Stimulated activated naive CD4-positive, alpha-beta T cell (primary cell): ENCODE data around the gene RPRD1B.
A peak's percentile ranks its signal among the peaks of the same experiment; 100 is the strongest.

ENCODE experiments used
- DNase-seq, 6 experiments: peaks; one replicate each; lab custom pipeline; 2025; lab: John Stamatoyannopoulos, UW

RPRD1B gene

GRCh38 chr20:38036366-38036765, 2.8 kb downstream of the RPRD1B start:
- DNase-seq, result no peak

- no peak for DNase-seq
Observed at GRCh38 chr20:38040276-38040675, 6.7 kb downstream of the RPRD1B start.

GRCh38 chr20:38043512-38044300, 10.2 kb downstream of the RPRD1B start:
- no peak for DNase-seq

GRCh38 chr20:38044685-38045084, 11.1 kb downstream of the RPRD1B start:
- no peak for DNase-seq

GRCh38 chr20:38046572-38046971, 13.0 kb downstream of the RPRD1B start:
- DNase-seq, result no peak

GRCh38 chr20:38049800-38050199, 16.3 kb downstream of the RPRD1B start:
- no peak for DNase-seq

- no peak for DNase-seq
Observed at GRCh38 chr20:38050686-38051085, 17.1 kb downstream of the RPRD1B start.

- no peak for DNase-seq
Observed at GRCh38 chr20:38052870-38053269, 19.3 kb downstream of the RPRD1B start.

GRCh38 chr20:38054647-38055046, 21.1 kb downstream of the RPRD1B start:
- DNase-seq, result no peak

GRCh38 chr20:38055294-38055693, 21.7 kb downstream of the RPRD1B start:
- no peak for DNase-seq

GRCh38 chr20:38055848-38056247, 22.3 kb downstream of the RPRD1B start:
- no peak for DNase-seq

GRCh38 chr20:38057351-38057972, 23.9 kb downstream of the RPRD1B start:
- peak; percentile 28 to 71 (median 54) for DNase-seq

- no peak for DNase-seq
Observed at GRCh38 chr20:38059832-38060231, 26.3 kb downstream of the RPRD1B start.

- no peak for DNase-seq
Observed at GRCh38 chr20:38060536-38060935, 27.0 kb downstream of the RPRD1B start.

GRCh38 chr20:38061109-38061508, 27.6 kb downstream of the RPRD1B start:
- no peak for DNase-seq

- no peak for DNase-seq
Observed at GRCh38 chr20:38062890-38063289, 29.3 kb downstream of the RPRD1B start.

GRCh38 chr20:38063911-38064530, 30.5 kb downstream of the RPRD1B start:
- no peak for DNase-seq

GRCh38 chr20:38065764-38066375, 32.3 kb downstream of the RPRD1B start:
- DNase-seq, result no peak

- no peak for DNase-seq
Observed at GRCh38 chr20:38066969-38067716, 33.6 kb downstream of the RPRD1B start.

- no peak for DNase-seq
Observed at GRCh38 chr20:38067717-38068365, 34.3 kb downstream of the RPRD1B start.

GRCh38 chr20:38072898-38073297, 39.4 kb downstream of the RPRD1B start:
- no peak for DNase-seq
